Keratinocyte (primary cell): ENCODE results near the gene ATP7B. TPM values are rescaled to one million over a fixed set of nuclear protein-coding genes. Genes with fewer than 3 reads are reported as not detected.

Experiments
- DNase-seq: peaks from one replicate; pipeline ENCODE4 v3.0.0-alpha.2; 2011; ENCODE audit warnings: low read depth, missing footprints, low spot score
- FAIRE-seq: peaks from 2 replicates; lab custom pipeline; 2011; peaks lifted over from hg19 to GRCh38; lab: Jason Lieb, UNC
- H2AFZ ChIP-seq: 2 replicates; pipeline ENCODE4 v1.6.0; 2012; ENCODE audit warnings: low read length, control low read depth, inconsistent platforms; ENCODE audit not compliant: control insufficient read depth
- H3K27ac ChIP-seq: 2 replicates; pipeline ENCODE4 v1.5.1; 2011; ENCODE audit warnings: low read length; ENCODE audit not compliant: control insufficient read depth, insufficient read depth
- H3K27me3 ChIP-seq: 3 replicates; pipeline ENCODE4 v1.6.0; 2011; ENCODE audit warnings: low read length; ENCODE audit not compliant: control insufficient read depth, insufficient read depth; ENCODE audit errors: extremely low read depth
- H3K36me3 ChIP-seq, 2 experiments: 2 replicates in 1 of 2; 3 replicates in 1 of 2; pipeline ENCODE4 v1.5.1; 2011; ENCODE audit warnings: low read length in 2 of 2, mild to moderate bottlenecking in 1 of 2; ENCODE audit not compliant: control insufficient read depth in 2 of 2, insufficient read depth in 2 of 2; ENCODE audit errors: extremely low read depth in 1 of 2
- H3K4me1 ChIP-seq: 3 replicates; pipeline ENCODE4 v1.5.1; 2011; ENCODE audit warnings: low read length; ENCODE audit not compliant: control insufficient read depth, insufficient read depth; ENCODE audit errors: extremely low read depth
- H3K4me2 ChIP-seq: 3 replicates; pipeline ENCODE4 v1.6.0; 2011; ENCODE audit warnings: low read depth, low read length; ENCODE audit not compliant: control insufficient read depth, insufficient read depth; ENCODE audit errors: extremely low read depth
- H3K4me3 ChIP-seq, 3 experiments: fragments of 200-600 bp in 1 of 3; sonication (generic) in 1 of 3; 2 replicates in 2 of 3; 3 replicates in 1 of 3; pipeline ENCODE4 v1.5.1; 2011 to 2016; ENCODE audit warnings: low read length in 3 of 3, mild to moderate bottlenecking in 3 of 3, control low read depth in 2 of 3, inconsistent platforms in 1 of 3, low read depth in 1 of 3, mixed read lengths in 1 of 3, mixed run types in 1 of 3, moderate library complexity in 1 of 3; ENCODE audit not compliant: control insufficient read depth in 2 of 3, insufficient read depth in 2 of 3; ENCODE audit errors: extremely low read depth in 1 of 3
- H3K79me2 ChIP-seq: 2 replicates; pipeline ENCODE4 v1.6.0; 2012; ENCODE audit warnings: low read length; ENCODE audit not compliant: control insufficient read depth, insufficient read depth
- H3K9ac ChIP-seq: 3 replicates; pipeline ENCODE4 v1.6.0; 2011; ENCODE audit warnings: low read length; ENCODE audit not compliant: control insufficient read depth, insufficient read depth; ENCODE audit errors: extremely low read depth
- H3K9me1 ChIP-seq: 3 replicates; pipeline ENCODE4 v1.6.0; 2011; ENCODE audit warnings: low read length; ENCODE audit not compliant: control insufficient read depth, insufficient read depth; ENCODE audit errors: extremely low read depth
- H3K9me3 ChIP-seq: 2 replicates; pipeline ENCODE4 v1.5.1; 2012; ENCODE audit warnings: low read depth, low read length; ENCODE audit not compliant: control insufficient read depth
- H4K20me1 ChIP-seq: 3 replicates; pipeline ENCODE4 v1.6.0; 2011; ENCODE audit warnings: low read length; ENCODE audit not compliant: control insufficient read depth, insufficient read depth; ENCODE audit errors: extremely low read depth
- CTCF ChIP-seq, 3 experiments: IDR thresholded peaks in 1 of 3; conservative IDR thresholded peaks in 1 of 3; optimal IDR thresholded peaks in 1 of 3; 2 replicates in 2 of 3; 3 replicates in 1 of 3; pipeline versions ENCODE3 to v1.5.1; 2011; ENCODE audit warnings: low read length in 3 of 3, mild to moderate bottlenecking in 3 of 3, moderate library complexity in 2 of 3, control low read depth in 1 of 3, inconsistent platforms in 1 of 3; ENCODE audit not compliant: insufficient read depth in 2 of 3; ENCODE audit errors: extremely low read depth in 1 of 3
- EZH2 ChIP-seq: IDR thresholded peaks from one replicate; pipeline ENCODE4 v1.6.1; 2012; ENCODE audit warnings: inconsistent platforms, mild to moderate bottlenecking, low read length, moderate library complexity
- dilution Hi-C: fragments of 300-500 bp; cut with MboI; formaldehyde crosslinking; loops from one replicate; pipeline ENCODE4 v1.7.0; 2020; ENCODE audit warnings: low sequenced_read_pairs; ENCODE audit not compliant: extremely low pct_ligation_motif_present
- polyA plus RNA-seq, 5 experiments: library from polyadenylated mRNA; depleted of rRNA in 3 of 5; stranded (reverse) in 3 of 5; stranded (forward) in 1 of 5; unstranded in 1 of 5; fragments of >200 nt; gene quantifications; 1 replicate in 1 of 5; 2 replicates in 3 of 5; 3 replicates in 1 of 5; pipeline versions ENCODE4 v1.2.1 to v1.2.3, GENCODE V29; 2011 to 2012; ENCODE audit warnings: missing spikeins in 2 of 5, low read depth in 1 of 5, low replicate concordance in 1 of 5

Gene ATP7B
- polyA plus RNA-seq, 1 donor (not counting 4 experiments of a cell fraction or from before 2014, with no cell fraction given), result 5.2 TPM

- Histone ChIP-seq H3K4me1 (no peaks in the 10 kb centered on the region), H3K9ac (no peak overlapping the region), H3K27ac (no peak overlapping the region), H4K20me1 (no peaks in the 10 kb centered on the region), H3K27me3 (no peaks in the 10 kb centered on the region), H2AFZ (peak overlapping the region; percentile 26), H3K79me2 (no peaks in the 10 kb centered on the region), H3K4me3 (no peak overlapping the region), H3K9me3 (no peaks in the 10 kb centered on the region), H3K4me2 (no peak overlapping the region), H3K36me3 (no peaks in the 10 kb centered on the region), H3K9me1 (no peaks in the 10 kb centered on the region)
- DNase-seq, result no peak
- FAIRE-seq, result no peak
- dilution Hi-C loops, result no loop called here
- no peak for TF ChIP-seq EZH2
- TF ChIP-seq CTCF (optimal IDR thresholded peaks at IDR 0.05 in 1 of 3, IDR thresholded peaks at IDR 0.05 in 1 of 3, conservative IDR thresholded peaks at IDR 0.05 in 1 of 3; ENCODE audit: extremely low read depth in 1 of 3, insufficient read depth in 2 of 3, low read length in 3 of 3), result no peak
These were observed 40.1 kb upstream of the ATP7B start for GRCh38 chr13:52051400-52051799.

- H3K27me3 ChIP-seq, result no peaks in the 10 kb centered on the region
- H3K79me2 ChIP-seq, result no peaks in the 10 kb centered on the region
- no peak overlapping the region for H3K4me2 ChIP-seq
- no peak overlapping the region for H2AFZ ChIP-seq
- no peaks in the 10 kb centered on the region for H3K4me1 ChIP-seq
- H3K9me1 ChIP-seq, result no peaks in the 10 kb centered on the region
- TF ChIP-seq CTCF (optimal IDR thresholded peaks at IDR 0.05 in 1 of 3, IDR thresholded peaks at IDR 0.05 in 1 of 3, conservative IDR thresholded peaks at IDR 0.05 in 1 of 3; ENCODE audit: extremely low read depth in 1 of 3, insufficient read depth in 2 of 3, low read length in 3 of 3) (no peak), EZH2 (no peak)
- FAIRE-seq, result no peak
- H3K27ac ChIP-seq, result no peak overlapping the region
- no peaks in the 10 kb centered on the region for H3K9me3 ChIP-seq
- H3K9ac ChIP-seq, result no peak overlapping the region
- H3K4me3 ChIP-seq, result no peak overlapping the region
- dilution Hi-C loops, result no loop called here
- H4K20me1 ChIP-seq, result no peaks in the 10 kb centered on the region
- no peaks in the 10 kb centered on the region for H3K36me3 ChIP-seq
- DNase-seq, result no peak
These were observed 37.3 kb upstream of the ATP7B start for GRCh38 chr13:52048516-52048915.
